HFF-Myc (cell line): ENCODE measurements around the gene PRDM13.
"Not testable (repeated sequence)": the region's sequence is repeated elsewhere in the genome, so short reads cannot be mapped to it uniquely, and the experiment has no call there.

Experiments used
- DNase-seq: peaks from one replicate; pipeline ENCODE4 v3.0.0-alpha.2; 2011; ENCODE audit warnings: low read depth; ENCODE audit errors: extremely low read depth
- H3K4me3 ChIP-seq: replicated peaks from 2 replicates; pipeline ENCODE4 v1.5.1; 2011; ENCODE audit warnings: low read depth, mild to moderate bottlenecking, control low read depth, low read length
- CTCF ChIP-seq: IDR thresholded peaks from 2 replicates; pipeline ENCODE4 v1.5.1; 2012; ENCODE audit warnings: mild to moderate bottlenecking, low read depth, low read length, control low read depth; ENCODE audit errors: missing control alignments

PRDM13 gene

GRCh38 chr6:99641270-99641669 lies 34.6 kb downstream of the PRDM13 start:
- no peak for TF ChIP-seq CTCF
- DNase-seq = no peak
- H3K4me3 ChIP-seq = no peak overlapping the region

GRCh38 chr6:99645986-99646385 lies 39.4 kb downstream of the PRDM13 start:
- no peak overlapping the region for H3K4me3 ChIP-seq
- TF ChIP-seq CTCF = no peak
- no peak for DNase-seq

GRCh38 chr6:99650091-99650571 lies 43.5 kb downstream of the PRDM13 start:
- not testable (repeated sequence) for H3K4me3 ChIP-seq, DNase-seq

GRCh38 chr6:99660206-99660605 lies 53.6 kb downstream of the PRDM13 start:
- no peak overlapping the region for H3K4me3 ChIP-seq
- TF ChIP-seq CTCF = no peak
- DNase-seq = no peak

GRCh38 chr6:99661870-99662269 lies 55.2 kb downstream of the PRDM13 start:
- no peak for DNase-seq
- no peak overlapping the region for H3K4me3 ChIP-seq
- TF ChIP-seq CTCF = no peak

- no peak for TF ChIP-seq CTCF
- no peak overlapping the region for H3K4me3 ChIP-seq
- DNase-seq = no peak
Measured at GRCh38 chr6:99662616-99663015, 56.0 kb downstream of the PRDM13 start.
